H9 (cell line): Measurements from ENCODE around the gene IL1RN. TPM values are rescaled to one million over a fixed set of nuclear protein-coding genes. Genes with fewer than 3 reads are reported as not detected.

Experiments used
- DNase-seq: peaks from one replicate; pipeline ENCODE4 v3.0.0-alpha.2; 2017
- H2AFZ ChIP-seq: one replicate; pipeline ENCODE4 v1.6.1; 2013; ENCODE audit warnings: mild to moderate bottlenecking, low read length, control low read depth, moderate library complexity
- H2AK5ac ChIP-seq: 2 replicates; pipeline ENCODE4 v1.6.1; 2013; ENCODE audit warnings: low read length, control low read depth, mixed read lengths; ENCODE audit not compliant: insufficient read length
- H2BK120ac ChIP-seq: one replicate; pipeline ENCODE4 v1.6.1; 2013; ENCODE audit warnings: low read depth, mild to moderate bottlenecking, low read length, control low read depth, inconsistent platforms; ENCODE audit not compliant: poor library complexity, severe bottlenecking
- H2BK12ac ChIP-seq: 2 replicates; pipeline ENCODE4 v1.6.1; 2013; ENCODE audit warnings: low read length, control low read depth, mixed read lengths, low read depth; ENCODE audit not compliant: insufficient read length
- H2BK15ac ChIP-seq: 2 replicates; pipeline ENCODE4 v1.6.1; 2013; ENCODE audit warnings: low read depth, low read length, control low read depth
- H2BK20ac ChIP-seq: one replicate; pipeline ENCODE4 v1.6.1; 2013; ENCODE audit warnings: low read depth, mild to moderate bottlenecking, low read length, control low read depth, inconsistent platforms; ENCODE audit not compliant: poor library complexity, severe bottlenecking
- H2BK5ac ChIP-seq: 2 replicates; pipeline ENCODE4 v1.6.1; 2013; ENCODE audit warnings: low read length, control low read depth, mixed read lengths; ENCODE audit not compliant: insufficient read length
- H3K14ac ChIP-seq: 2 replicates; pipeline ENCODE4 v1.6.1; 2013; ENCODE audit warnings: low read length, control low read depth; ENCODE audit not compliant: insufficient read depth
- H3K18ac ChIP-seq: 2 replicates; pipeline ENCODE4 v1.6.1; 2013; ENCODE audit warnings: low read depth, mild to moderate bottlenecking, mixed read lengths, low read length, control low read depth; ENCODE audit not compliant: insufficient read length
- H3K23ac ChIP-seq: 2 replicates; pipeline ENCODE4 v1.6.1; 2013; ENCODE audit warnings: low read length, control low read depth, mixed read lengths, low read depth; ENCODE audit not compliant: insufficient read length
- H3K23me2 ChIP-seq: 2 replicates; pipeline ENCODE4 v1.6.1; 2013; ENCODE audit warnings: low read depth, mild to moderate bottlenecking, mixed read lengths, low read length, control low read depth; ENCODE audit not compliant: insufficient read length, poor library complexity, severe bottlenecking
- H3K27ac ChIP-seq: 2 replicates; pipeline ENCODE4 v1.5.1; 2013; ENCODE audit warnings: low read length, control low read depth, mixed read lengths, low read depth; ENCODE audit not compliant: insufficient read length
- H3K27me3 ChIP-seq: 2 replicates; pipeline ENCODE4 v1.6.1; 2013; ENCODE audit warnings: low read length, control low read depth, inconsistent platforms; ENCODE audit not compliant: insufficient read depth
- H3K4ac ChIP-seq: 2 replicates; pipeline ENCODE4 v1.6.1; 2013; ENCODE audit warnings: low read depth, mild to moderate bottlenecking, control low read depth, inconsistent platforms, low read length, moderate library complexity
- H3K4me1 ChIP-seq: 2 replicates; pipeline ENCODE4 v1.6.1; 2013; ENCODE audit warnings: low read length, control low read depth, inconsistent platforms; ENCODE audit not compliant: insufficient read depth
- H3K4me2 ChIP-seq: 2 replicates; pipeline ENCODE4 v1.6.1; 2013; ENCODE audit warnings: low read length, control low read depth, mixed read lengths; ENCODE audit not compliant: insufficient read length, insufficient read depth
- H3K56ac ChIP-seq: 2 replicates; pipeline ENCODE4 v1.6.1; 2013; ENCODE audit warnings: low read depth, mild to moderate bottlenecking, mixed read lengths, low read length, control low read depth; ENCODE audit not compliant: insufficient read length
- H3K79me1 ChIP-seq: 2 replicates; pipeline ENCODE4 v1.6.1; 2013; ENCODE audit warnings: low read depth, mild to moderate bottlenecking, moderate library complexity, low read length, control low read depth, inconsistent platforms; ENCODE audit not compliant: insufficient read depth, poor library complexity, severe bottlenecking
- H3K79me2 ChIP-seq: 2 replicates; pipeline ENCODE4 v1.6.1; 2013; ENCODE audit warnings: low read length, control low read depth, inconsistent platforms; ENCODE audit not compliant: insufficient read depth
- H3K9ac ChIP-seq: 2 replicates; pipeline ENCODE4 v1.6.1; 2013; ENCODE audit warnings: low read length, control low read depth, mixed read lengths; ENCODE audit not compliant: insufficient read length; ENCODE audit errors: extremely low read depth
- H3K9me3 ChIP-seq: one replicate; pipeline ENCODE4 v1.6.1; 2013; ENCODE audit warnings: low read depth, low read length, inconsistent platforms; ENCODE audit not compliant: control insufficient read depth
- H3T11ph ChIP-seq: one replicate; pipeline ENCODE4 v1.6.1; 2013; ENCODE audit warnings: mild to moderate bottlenecking, low read length, control low read depth, inconsistent platforms
- H4K20me1 ChIP-seq: one replicate; pipeline ENCODE4 v1.6.1; 2013; ENCODE audit not compliant: control insufficient read depth, insufficient read length, insufficient read depth
- H4K5ac ChIP-seq: 2 replicates; pipeline ENCODE4 v1.6.1; 2013; ENCODE audit warnings: low read depth, mild to moderate bottlenecking, mixed read lengths, low read length, control low read depth; ENCODE audit not compliant: insufficient read length
- H4K8ac ChIP-seq: replicated peaks from 2 replicates; pipeline ENCODE4 v1.6.1; 2013; ENCODE audit warnings: low read length, control low read depth, mixed read lengths, low read depth; ENCODE audit not compliant: insufficient read length
- H4K91ac ChIP-seq: 2 replicates; pipeline ENCODE4 v1.6.1; 2013; ENCODE audit warnings: low read depth, mild to moderate bottlenecking, moderate library complexity, mixed read lengths, low read length, control low read depth; ENCODE audit not compliant: insufficient read length
- H3K27ac Mint-ChIP-seq, 3 experiments: 2 replicates in 2 of 3; 3 replicates in 1 of 3; pipeline ENCODE4 v1.8.0; 2020 to 2021; ENCODE audit warnings: mixed read lengths in 3 of 3, mild to moderate bottlenecking in 1 of 3, moderate library complexity in 1 of 3
- H3K27me3 Mint-ChIP-seq: 2 replicates; pipeline ENCODE4 v1.8.0; 2021; ENCODE audit warnings: low read depth, mild to moderate bottlenecking, moderate library complexity, mixed read lengths
- H3K36me3 Mint-ChIP-seq, 3 experiments: 2 replicates in 2 of 3; 3 replicates in 1 of 3; pipeline ENCODE4 v1.8.0; 2020 to 2021; ENCODE audit warnings: low read depth in 3 of 3, mixed read lengths in 3 of 3; ENCODE audit not compliant: insufficient read depth in 1 of 3
- H3K4me1 Mint-ChIP-seq, 2 experiments: 2 replicates each; pipeline ENCODE4 v1.8.0; 2020; ENCODE audit warnings: mixed read lengths in 2 of 2
- H3K4me3 Mint-ChIP-seq, 2 experiments: 2 replicates in 1 of 2; 3 replicates in 1 of 2; pipeline ENCODE4 v1.8.0; 2020 to 2021; ENCODE audit warnings: mild to moderate bottlenecking in 2 of 2, mixed read lengths in 2 of 2, moderate library complexity in 1 of 2
- H3K9me3 Mint-ChIP-seq, 2 experiments: 2 replicates in 1 of 2; 3 replicates in 1 of 2; pipeline ENCODE4 v1.8.0; 2020; ENCODE audit warnings: mild to moderate bottlenecking in 2 of 2, mixed read lengths in 2 of 2, moderate library complexity in 1 of 2
- CTCF ChIP-seq: fragments of 200-600 bp; sonication (generic); conservative IDR thresholded peaks from 3 replicates; pipeline ENCODE4 v1.8.0; 2021; ENCODE audit warnings: antibody characterized with exemption, mild to moderate bottlenecking
- total RNA-seq: library from RNA; stranded (reverse); gene quantifications from 2 replicates; pipeline ENCODE4 v1.2.1, GENCODE V29; 2021

IL1RN gene
- total RNA-seq, 1 experiment from 2014 or later = not detected

GRCh38 chr2:113162869-113163268 is 35.5 kb downstream of the IL1RN start:
- Histone ChIP-seq H2BK15ac (no peak overlapping the region), H3K14ac (no peak overlapping the region)

More at GRCh38 chr2:113162869-113163268, 35.5 kb downstream of the IL1RN start:
- Mint-ChIP-seq H3K27ac (no peak overlapping the region), H3K4me3 (no peak overlapping the region), H3K27me3 (peaks cover 32% of the 10 kb centered on the region), H3K36me3 (no peaks in the 10 kb centered on the region), H3K4me1 (peaks cover 18 to 22% of the 10 kb centered on the region in 2 experiments), H3K9me3 (no peaks in the 10 kb centered on the region)
- Histone ChIP-seq H3K27me3 (peaks cover 3% of the 10 kb centered on the region; the same call in 1 of the 2 replicates), H3K23me2 (no peaks in the 10 kb centered on the region), H3K79me2 (no peaks in the 10 kb centered on the region), H2BK12ac (no peak overlapping the region), H3K9ac (no peak overlapping the region), H3K9me3 (no peaks in the 10 kb centered on the region), H3K56ac (no peak overlapping the region), H3K27ac (no peak overlapping the region), H3K79me1 (no peaks in the 10 kb centered on the region), H2AK5ac (no peak overlapping the region), H4K20me1 (no peaks in the 10 kb centered on the region), H3K4me1 (no peaks in the 10 kb centered on the region), H2AFZ (no peak overlapping the region), H4K8ac (no peak overlapping the region), H3K23ac (no peak overlapping the region), H2BK5ac (no peak overlapping the region), H3K18ac (no peak overlapping the region), H2BK120ac (no peak overlapping the region), H3T11ph (no peak overlapping the region), H3K4me2 (no peak overlapping the region), H4K5ac (no peak overlapping the region), H4K91ac (no peak overlapping the region), H3K4ac (no peak overlapping the region), H2BK20ac (no peak overlapping the region)
- no peak for DNase-seq
- TF ChIP-seq CTCF = no peak
